HG02610 (cell line): ENCODE measurements around the gene EPG5.

Source experiments
- ATAC-seq: cut with Tn5 transposase; IDR thresholded peaks from one replicate; pipeline ENCODE4 v1.9.1; 2021; ENCODE audit warnings: mild to moderate bottlenecking, moderate library complexity; ENCODE audit not compliant: unreplicated experiment

The EPG5 gene

GRCh38 chr18:45923138-45923537, 44.0 kb downstream of the EPG5 start:
- ATAC-seq: no peak

GRCh38 chr18:45920367-45920766, 46.8 kb downstream of the EPG5 start:
- ATAC-seq: no peak

- no peak for ATAC-seq
Observed at GRCh38 chr18:45916302-45916701, 50.8 kb downstream of the EPG5 start.

GRCh38 chr18:45913276-45913675, 53.9 kb downstream of the EPG5 start:
- no peak for ATAC-seq

- no peak for ATAC-seq
Observed at GRCh38 chr18:45910405-45911023, 56.6 kb downstream of the EPG5 start.

- no peak for ATAC-seq
Observed at GRCh38 chr18:45901654-45902210, 65.4 kb downstream of the EPG5 start.

- no peak for ATAC-seq
Observed at GRCh38 chr18:45900623-45901022, 66.5 kb downstream of the EPG5 start.

- ATAC-seq: no peak
Observed at GRCh38 chr18:45896991-45897390, 70.1 kb downstream of the EPG5 start.

- ATAC-seq: no peak
Observed at GRCh38 chr18:45896452-45896851, 70.7 kb downstream of the EPG5 start.

GRCh38 chr18:45895339-45895738, 71.8 kb downstream of the EPG5 start:
- no peak for ATAC-seq

GRCh38 chr18:45894818-45895217, 72.3 kb downstream of the EPG5 start:
- no peak for ATAC-seq

- ATAC-seq: no peak
Observed at GRCh38 chr18:45891806-45892205, 75.3 kb downstream of the EPG5 start.

GRCh38 chr18:45890606-45891005, 76.5 kb downstream of the EPG5 start:
- ATAC-seq: no peak

- ATAC-seq: no peak
Observed at GRCh38 chr18:45889419-45890064, 77.6 kb downstream of the EPG5 start.

GRCh38 chr18:45887585-45887984, 79.5 kb downstream of the EPG5 start:
- no peak for ATAC-seq

- ATAC-seq: no peak
Observed at GRCh38 chr18:45880876-45881558, 86.1 kb downstream of the EPG5 start.

GRCh38 chr18:45879681-45880655, 87.2 kb downstream of the EPG5 start:
- ATAC-seq: peak; percentile 59

GRCh38 chr18:45877403-45877802, 89.7 kb downstream of the EPG5 start:
- no peak for ATAC-seq

- ATAC-seq: no peak
Observed at GRCh38 chr18:45876161-45876560, 91.0 kb downstream of the EPG5 start.

- peak; percentile 94 for ATAC-seq
Observed at GRCh38 chr18:45874491-45875184, 92.5 kb downstream of the EPG5 start.
